Neuron (in vitro differentiated cells): ENCODE results near the gene MICAL3.

Experiments used
- H2AFZ ChIP-seq: one replicate; pipeline ENCODE4 v1.6.1; 2013; ENCODE audit warnings: low read depth, mild to moderate bottlenecking, inconsistent platforms, low read length, moderate library complexity
- H3K27me3 ChIP-seq: one replicate; pipeline ENCODE4 v1.6.1; 2013; ENCODE audit warnings: low read length; ENCODE audit not compliant: insufficient read depth
- H3K36me3 ChIP-seq: one replicate; pipeline ENCODE4 v1.6.1; 2013; ENCODE audit warnings: low read length; ENCODE audit not compliant: insufficient read depth
- H3K4me1 ChIP-seq: one replicate; pipeline ENCODE4 v1.6.1; 2013; ENCODE audit warnings: low read length; ENCODE audit not compliant: insufficient read depth
- H3K4me3 ChIP-seq: 2 replicates; pipeline ENCODE4 v1.5.1; 2013; ENCODE audit warnings: mild to moderate bottlenecking, low read length, moderate library complexity
- H3K9me3 ChIP-seq: one replicate; pipeline ENCODE4 v1.6.1; 2013; ENCODE audit warnings: low read length

Gene MICAL3

GRCh38 chr22:17749605-17750395 lies 274.6 kb downstream of the MICAL3 start:
- H3K4me3 ChIP-seq, result no peak overlapping the region
- no peaks in the 10 kb centered on the region for H3K27me3 ChIP-seq
- no peak overlapping the region for H2AFZ ChIP-seq
- peaks cover 4% of the 10 kb centered on the region for H3K9me3 ChIP-seq
- no peaks in the 10 kb centered on the region for H3K4me1 ChIP-seq
- no peaks in the 10 kb centered on the region for H3K36me3 ChIP-seq

DNA sequence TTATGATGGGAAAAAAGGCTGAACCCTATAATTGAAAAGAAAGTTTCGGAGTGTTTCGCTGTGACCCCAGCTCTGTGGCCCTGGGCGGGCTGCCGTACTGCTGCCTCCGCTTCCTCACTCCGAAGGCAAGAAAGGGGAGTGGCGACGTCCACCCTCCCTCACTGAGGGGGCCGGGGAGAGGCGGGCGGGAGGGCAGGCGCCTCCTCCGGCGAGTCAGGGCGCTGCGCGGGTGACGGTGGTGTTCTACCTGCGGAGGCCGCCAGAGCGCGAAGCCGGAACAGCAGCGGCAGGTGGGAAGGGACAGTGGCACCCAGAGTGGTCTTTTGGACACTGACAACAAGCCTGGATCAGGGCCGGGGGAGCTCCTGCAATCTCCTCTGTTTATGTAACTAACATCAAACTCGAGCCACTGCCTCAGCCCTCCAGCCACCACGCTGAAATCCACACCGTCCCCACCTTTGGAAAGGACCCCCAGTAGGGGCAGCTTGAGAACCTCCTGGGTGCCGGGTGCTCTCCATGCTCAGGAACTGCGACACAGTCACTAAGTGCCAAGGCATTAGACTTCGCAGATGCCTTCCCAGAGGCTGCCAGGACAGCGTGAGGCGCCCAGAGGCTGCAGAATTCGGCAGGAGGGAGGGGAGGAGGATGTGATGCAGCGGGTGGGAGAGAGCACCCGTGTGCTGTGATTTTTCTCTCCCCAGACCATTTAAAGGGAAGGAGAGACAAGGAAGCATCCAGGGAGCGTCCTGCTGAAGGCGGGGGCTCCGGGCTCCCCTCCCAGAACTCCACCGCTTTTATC lies 275.6 kb downstream of the MICAL3 start:
- Histone ChIP-seq H3K4me1 (no peaks in the 10 kb centered on the region), H3K27me3 (no peaks in the 10 kb centered on the region), H3K9me3 (peaks cover 4% of the 10 kb centered on the region), H2AFZ (no peak overlapping the region), H3K4me3 (no peak overlapping the region), H3K36me3 (no peaks in the 10 kb centered on the region)

GRCh38 chr22:17746916-17747315 lies 277.4 kb downstream of the MICAL3 start:
- no peaks in the 10 kb centered on the region for H3K36me3 ChIP-seq
- no peaks in the 10 kb centered on the region for H3K9me3 ChIP-seq
- no peaks in the 10 kb centered on the region for H3K27me3 ChIP-seq
- no peaks in the 10 kb centered on the region for H3K4me1 ChIP-seq
- no peak overlapping the region for H2AFZ ChIP-seq
- H3K4me3 ChIP-seq, result no peak overlapping the region

GRCh38 chr22:17744430-17744829 lies 279.9 kb downstream of the MICAL3 start:
- Histone ChIP-seq H2AFZ (no peak overlapping the region), H3K27me3 (no peaks in the 10 kb centered on the region), H3K9me3 (no peaks in the 10 kb centered on the region), H3K4me1 (no peaks in the 10 kb centered on the region), H3K36me3 (no peaks in the 10 kb centered on the region), H3K4me3 (no peak overlapping the region)

GRCh38 chr22:17743661-17744411 lies 280.5 kb downstream of the MICAL3 start:
- Histone ChIP-seq H3K4me1 (no peaks in the 10 kb centered on the region), H3K27me3 (no peaks in the 10 kb centered on the region), H3K9me3 (no peaks in the 10 kb centered on the region), H3K4me3 (no peak overlapping the region), H3K36me3 (peaks cover under 1% of the 10 kb centered on the region), H2AFZ (no peak overlapping the region)

- H3K4me1 ChIP-seq, result no peaks in the 10 kb centered on the region
- no peak overlapping the region for H2AFZ ChIP-seq
- no peak overlapping the region for H3K4me3 ChIP-seq
- no peaks in the 10 kb centered on the region for H3K27me3 ChIP-seq
- H3K9me3 ChIP-seq, result no peaks in the 10 kb centered on the region
- H3K36me3 ChIP-seq, result peaks cover 9% of the 10 kb centered on the region
These were observed 281.8 kb downstream of the MICAL3 start for GRCh38 chr22:17742527-17742902.

DNA sequence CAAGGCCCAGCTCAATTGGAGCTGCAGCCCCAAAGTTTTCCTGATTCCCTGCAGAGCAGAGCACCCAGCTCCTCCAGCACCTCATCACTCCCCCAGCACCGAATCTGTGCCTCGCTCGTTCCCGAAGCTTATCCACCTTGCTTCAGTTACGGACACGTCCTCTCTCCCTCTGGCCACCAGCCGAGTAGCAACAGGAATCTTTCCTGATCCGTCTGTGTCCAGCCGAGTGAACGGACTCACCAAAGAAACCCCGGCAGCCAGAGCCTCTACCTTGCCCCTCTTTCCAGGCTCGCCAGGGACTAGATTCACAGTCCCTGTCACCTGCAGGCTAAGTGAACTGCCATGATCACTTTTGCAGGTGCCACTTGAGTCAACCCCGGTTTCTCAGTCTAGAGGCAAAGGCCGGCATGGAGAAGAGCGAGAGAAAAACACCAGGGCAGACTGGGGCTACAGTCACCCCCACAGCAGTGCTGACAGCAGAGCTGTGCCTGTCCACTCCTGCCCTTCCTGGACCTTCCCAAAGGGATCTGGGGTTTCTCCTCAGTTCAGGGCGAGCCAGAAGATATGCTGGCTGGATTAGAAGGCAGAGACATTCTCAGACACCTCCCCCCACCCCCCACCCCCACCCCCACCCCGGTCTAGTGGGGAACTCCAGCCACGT lies 282.4 kb downstream of the MICAL3 start:
- Histone ChIP-seq H3K9me3 (no peaks in the 10 kb centered on the region), H3K27me3 (no peaks in the 10 kb centered on the region), H3K36me3 (peaks cover 9% of the 10 kb centered on the region), H3K4me3 (no peak overlapping the region), H2AFZ (no peak overlapping the region), H3K4me1 (no peaks in the 10 kb centered on the region)

DNA sequence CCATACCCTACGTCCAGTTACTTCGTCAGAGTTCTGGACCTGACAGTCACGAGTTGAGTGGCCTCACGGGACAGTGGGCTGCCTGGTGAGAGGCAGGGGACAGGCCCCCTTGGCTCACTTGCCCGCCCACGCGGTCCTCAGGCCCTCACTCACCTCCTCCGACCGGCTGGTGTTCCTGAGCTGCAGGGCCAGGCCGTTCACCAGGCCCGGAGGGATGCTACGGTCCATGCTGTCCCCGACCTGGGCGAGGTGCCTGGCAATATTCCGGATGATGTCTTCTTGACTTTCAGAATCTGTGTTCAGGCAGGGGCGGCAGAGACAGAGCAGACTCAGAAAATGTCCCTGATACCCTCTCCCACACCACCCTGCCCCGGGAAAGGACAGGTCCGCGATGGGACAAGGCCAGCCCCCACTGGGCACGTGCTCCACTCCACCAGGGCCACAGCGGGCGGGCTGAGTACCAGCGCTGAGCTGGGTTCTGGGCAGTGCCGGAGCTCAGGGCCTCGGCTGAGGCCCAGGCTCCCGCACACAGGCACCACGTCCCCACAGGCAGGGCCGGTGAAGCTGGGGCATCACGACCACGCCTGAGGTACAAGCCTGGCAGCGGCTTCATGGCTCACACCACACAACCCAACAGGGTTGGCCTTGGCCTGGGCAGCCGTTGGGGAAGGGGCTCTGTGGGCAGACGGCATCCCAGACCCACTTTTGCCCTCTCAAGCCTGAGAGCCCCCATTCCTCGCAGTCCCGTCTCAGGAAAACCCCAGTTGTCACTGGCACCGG lies 285.0 kb downstream of the MICAL3 start:
- H3K4me1 ChIP-seq, result no peaks in the 10 kb centered on the region

GRCh38 chr22:17738386-17739128 lies 285.8 kb downstream of the MICAL3 start:
- Histone ChIP-seq H3K9me3 (no peaks in the 10 kb centered on the region), H3K27me3 (no peaks in the 10 kb centered on the region), H2AFZ (no peak overlapping the region), H3K36me3 (peaks cover 30% of the 10 kb centered on the region), H3K4me3 (no peak overlapping the region), H3K4me1 (no peaks in the 10 kb centered on the region)

More for the DNA sequence above, 285.0 kb downstream of the MICAL3 start:
- Histone ChIP-seq H3K36me3 (peaks cover 22% of the 10 kb centered on the region), H2AFZ (no peak overlapping the region), H3K4me3 (no peak overlapping the region), H3K9me3 (no peaks in the 10 kb centered on the region), H3K27me3 (no peaks in the 10 kb centered on the region)
